GM23248 (cell line): ENCODE measurements around the gene MFAP4. TPM values are rescaled to one million over a fixed set of nuclear protein-coding genes. Genes with fewer than 3 reads are reported as not detected.

Experiments used
- DNase-seq: peaks from one replicate; pipeline ENCODE4 v3.0.0-alpha.2; 2015
- H2AFZ ChIP-seq: fragments of 200-600 bp; sonication (generic); 2 replicates; pipeline ENCODE4 v1.6.1; 2016; ENCODE audit warnings: antibody characterized with exemption
- H3F3A ChIP-seq: fragments of 200-600 bp; sonication (generic); 2 replicates; pipeline ENCODE4 v1.6.1; 2016; ENCODE audit warnings: mild to moderate bottlenecking, antibody characterized with exemption, mixed run types; ENCODE audit not compliant: insufficient read depth
- H3K27ac ChIP-seq: fragments of 200-600 bp; sonication (generic); 2 replicates; pipeline ENCODE4 v1.5.1; 2016; ENCODE audit warnings: mild to moderate bottlenecking
- H3K27me3 ChIP-seq: fragments of 200-600 bp; sonication (generic); replicated peaks from 2 replicates; pipeline ENCODE4 v1.6.1; 2016; ENCODE audit warnings: mild to moderate bottlenecking; ENCODE audit not compliant: insufficient read depth
- H3K36me3 ChIP-seq: fragments of 200-600 bp; sonication (generic); 2 replicates; pipeline ENCODE4 v1.6.1; 2016; ENCODE audit warnings: low read depth, mild to moderate bottlenecking
- H3K4me1 ChIP-seq: fragments of 200-600 bp; sonication (generic); 2 replicates; pipeline ENCODE4 v1.6.1; 2016; ENCODE audit warnings: mild to moderate bottlenecking; ENCODE audit not compliant: insufficient read depth
- H3K4me2 ChIP-seq: fragments of 200-600 bp; sonication (generic); one replicate; pipeline ENCODE4 v1.6.1; 2016; ENCODE audit warnings: mild to moderate bottlenecking; ENCODE audit not compliant: unreplicated experiment
- H3K4me3 ChIP-seq: fragments of 200-600 bp; sonication (generic); 2 replicates; pipeline ENCODE4 v1.5.1; 2016; ENCODE audit warnings: mild to moderate bottlenecking
- H3K79me2 ChIP-seq: fragments of 200-600 bp; sonication (generic); 2 replicates; pipeline ENCODE4 v1.6.1; 2016; ENCODE audit warnings: mild to moderate bottlenecking; ENCODE audit not compliant: insufficient read depth
- H3K9ac ChIP-seq: fragments of 200-600 bp; sonication (generic); 2 replicates; pipeline ENCODE4 v1.6.1; 2016; ENCODE audit warnings: mild to moderate bottlenecking
- H3K9me2 ChIP-seq: fragments of 200-600 bp; sonication (generic); 2 replicates; pipeline ENCODE4 v1.6.1; 2016; ENCODE audit warnings: mixed run types, mild to moderate bottlenecking, moderate library complexity; ENCODE audit not compliant: insufficient read depth
- H3K9me3 ChIP-seq: fragments of 200-600 bp; sonication (generic); one replicate; pipeline ENCODE4 v1.6.1; 2017; ENCODE audit warnings: low read depth
- H4K20me1 ChIP-seq: fragments of 200-600 bp; sonication (generic); 2 replicates; pipeline ENCODE4 v1.6.0; 2016; ENCODE audit not compliant: insufficient read depth
- EZH2 ChIP-seq: fragments of 200-600 bp; sonication (generic); IDR thresholded peaks from 2 replicates; pipeline ENCODE4 v1.6.1; 2018; ENCODE audit warnings: antibody characterized with exemption, mild to moderate bottlenecking; ENCODE audit not compliant: insufficient read depth, poor library complexity, severe bottlenecking
- EZH2phosphoT487 ChIP-seq: fragments of 200-600 bp; sonication (generic); IDR thresholded peaks from 2 replicates; pipeline ENCODE4 v1.6.1; 2018; ENCODE audit warnings: antibody characterized with exemption, moderate library complexity, mild to moderate bottlenecking, low read depth; ENCODE audit not compliant: insufficient read depth
- WGBS, 2 experiments: methylation state at CpG; one replicate each; pipeline ENCODE4 v1.1.6; 2015 to 2017; ENCODE audit warnings: low lambda C conversion rate in 2 of 2, low coverage in 1 of 2; ENCODE audit errors: missing lambda C conversion rate in 2 of 2; 5-methylcytosine and 5-hydroxymethylcytosine counted together
- in situ Hi-C: fragments of 300-500 bp; cut with MboI; formaldehyde crosslinking; loops from 2 replicates; pipeline ENCODE4 v1.15.0; 2020
- polyA plus RNA-seq: library from polyadenylated mRNA; unstranded; fragments of >200 nt; fragmentation: Nextera tagmentation; extraction: Ambion mirVana; gene quantifications from 2 replicates; pipeline ENCODE4 v1.2.1, GENCODE V29; 2016
- total RNA-seq: library from RNA; depleted of rRNA; stranded (reverse); fragments of >200 nt; shearing (Covaris generic); gene quantifications from 2 replicates; pipeline ENCODE4 v1.2.3, GENCODE V29; 2014

The MFAP4 gene
- total and polyA plus RNA-seq, 2 experiments from 2014 or later: 97.8 to 156 TPM

DNA sequence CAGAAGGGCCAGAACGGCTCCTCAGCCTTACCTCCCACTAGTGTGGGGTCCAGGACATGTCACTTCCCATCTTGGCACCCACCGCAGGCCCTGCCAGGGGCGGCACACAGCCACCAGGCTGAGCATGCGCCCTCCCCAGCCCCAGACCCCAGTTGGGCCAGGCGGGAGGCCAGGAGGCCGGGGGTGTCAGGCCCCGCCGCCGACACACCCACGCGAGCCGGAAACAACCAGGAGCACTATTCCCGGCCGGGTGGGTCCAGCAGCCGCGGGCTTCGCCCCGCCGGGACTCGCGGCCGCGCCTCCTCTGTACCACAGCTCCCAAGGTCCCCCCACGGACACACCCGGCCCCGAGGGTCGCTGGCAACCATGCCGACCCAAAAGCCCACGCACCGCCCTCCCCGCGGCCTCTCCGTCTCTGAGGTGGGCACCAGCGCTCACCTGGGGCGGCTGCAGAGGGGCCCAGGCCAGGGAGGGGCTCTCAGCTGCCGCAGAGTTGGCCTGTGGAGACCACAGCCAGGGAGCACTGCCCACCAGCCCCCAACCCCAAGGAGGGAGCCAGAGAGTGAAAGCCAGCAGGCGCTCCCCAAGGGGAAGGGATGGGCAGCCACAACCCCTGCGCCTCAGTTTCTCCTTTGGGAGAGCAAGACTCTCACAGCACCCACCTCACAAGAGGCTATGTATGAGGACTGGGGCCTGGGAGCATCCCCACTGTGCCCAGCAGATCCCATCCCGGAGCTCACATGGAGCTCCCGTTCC lies 42.5 kb downstream of the MFAP4 start:
- Histone ChIP-seq H3K36me3 (no peaks in the 10 kb centered on the region), H3K9me3 (no peaks in the 10 kb centered on the region), H3K4me1 (peaks cover 28% of the 10 kb centered on the region), H3K9me2 (no peaks in the 10 kb centered on the region), H3K27me3 (no peaks in the 10 kb centered on the region), H4K20me1 (no peaks in the 10 kb centered on the region), H3K79me2 (no peaks in the 10 kb centered on the region), H3K4me2 (no peak overlapping the region), H3F3A (peaks cover 23% of the 10 kb centered on the region), H2AFZ (no peak overlapping the region), H3K4me3 (no peak overlapping the region), H3K9ac (no peak overlapping the region), H3K27ac (no peak overlapping the region)
- no peak for DNase-seq
- no peak for TF ChIP-seq EZH2
- in situ Hi-C loops: no loop called here
- WGBS, 2 experiments: 89 to 93% methylated on average over 22 to 40 of the region's 40 CpGs

DNA sequence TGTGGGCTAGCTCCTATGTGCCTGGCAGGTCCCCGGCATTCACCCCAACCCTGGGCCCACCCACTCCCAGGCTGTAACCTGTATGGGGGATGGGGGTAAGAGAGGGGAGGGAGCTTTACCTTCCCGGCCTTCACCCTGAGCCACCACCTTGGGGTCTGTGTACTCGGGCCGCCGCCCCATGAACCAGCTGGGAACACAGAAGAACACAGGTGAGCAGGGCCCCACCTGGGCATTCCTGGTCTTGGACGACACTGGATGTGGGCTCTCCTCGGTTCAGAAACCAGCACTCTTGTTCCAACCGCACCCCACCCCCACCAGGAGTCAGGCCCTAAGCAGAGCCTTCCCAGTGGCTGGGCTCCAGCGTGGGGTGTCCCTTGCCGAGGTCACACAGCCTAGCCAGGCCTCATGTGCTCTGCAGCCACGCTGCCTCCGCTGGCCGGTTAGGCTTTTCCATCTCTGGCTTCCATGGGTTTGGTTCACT lies 43.3 kb downstream of the MFAP4 start:
- WGBS, 2 experiments: 81 to 83% methylated on average over 9 to 13 of the region's 13 CpGs
- TF ChIP-seq EZH2phosphoT487 (no peak), EZH2 (no peak)

DNA sequence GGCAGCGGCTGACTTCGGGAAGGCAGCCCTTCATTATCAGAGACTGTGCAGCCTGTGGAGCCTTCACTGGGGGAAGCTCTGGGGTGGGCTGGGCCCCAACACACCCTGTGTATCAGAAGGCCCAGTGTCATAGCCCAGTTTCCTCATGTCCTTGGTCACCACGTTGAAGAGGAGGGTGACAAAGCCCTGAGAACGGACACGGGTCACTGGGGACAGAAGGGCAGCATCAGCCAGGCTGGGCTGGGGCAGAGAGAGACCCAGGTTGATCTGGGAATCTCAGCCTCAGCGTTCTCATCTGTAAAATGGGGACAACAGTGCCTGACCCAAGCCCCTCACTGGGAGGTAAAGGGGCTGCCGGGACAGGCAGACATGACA lies 43.7 kb downstream of the MFAP4 start:
- Histone ChIP-seq H3K27me3 (no peaks in the 10 kb centered on the region), H3K4me1 (peaks cover 28% of the 10 kb centered on the region), H4K20me1 (no peaks in the 10 kb centered on the region), H2AFZ (no peak overlapping the region), H3K9ac (no peak overlapping the region), H3K4me2 (no peak overlapping the region), H3K79me2 (no peaks in the 10 kb centered on the region), H3K9me3 (no peaks in the 10 kb centered on the region), H3K27ac (no peak overlapping the region), H3K4me3 (no peak overlapping the region), H3K9me2 (no peaks in the 10 kb centered on the region), H3K36me3 (no peaks in the 10 kb centered on the region), H3F3A (peaks cover 29% of the 10 kb centered on the region)
- in situ Hi-C loops: no loop called here
- no peak for DNase-seq
- 91 to 98% methylated on average over 7 of the region's 7 CpGs for WGBS, 2 experiments
- TF ChIP-seq EZH2 (no peak), EZH2phosphoT487 (no peak)

More for the DNA sequence above, 43.3 kb downstream of the MFAP4 start:
- peaks cover 26% of the 10 kb centered on the region for H3F3A ChIP-seq
- no peaks in the 10 kb centered on the region for H3K9me3 ChIP-seq
- H3K9ac ChIP-seq: no peak overlapping the region
- in situ Hi-C loops: no loop called here
- H3K9me2 ChIP-seq: no peaks in the 10 kb centered on the region
- H3K4me2 ChIP-seq: no peak overlapping the region
- H4K20me1 ChIP-seq: no peaks in the 10 kb centered on the region
- DNase-seq: no peak
- no peak overlapping the region for H2AFZ ChIP-seq
- no peaks in the 10 kb centered on the region for H3K27me3 ChIP-seq
- H3K4me1 ChIP-seq: peaks cover 28% of the 10 kb centered on the region
- H3K79me2 ChIP-seq: no peaks in the 10 kb centered on the region
- no peak overlapping the region for H3K27ac ChIP-seq
- H3K4me3 ChIP-seq: no peak overlapping the region
- no peaks in the 10 kb centered on the region for H3K36me3 ChIP-seq

DNA sequence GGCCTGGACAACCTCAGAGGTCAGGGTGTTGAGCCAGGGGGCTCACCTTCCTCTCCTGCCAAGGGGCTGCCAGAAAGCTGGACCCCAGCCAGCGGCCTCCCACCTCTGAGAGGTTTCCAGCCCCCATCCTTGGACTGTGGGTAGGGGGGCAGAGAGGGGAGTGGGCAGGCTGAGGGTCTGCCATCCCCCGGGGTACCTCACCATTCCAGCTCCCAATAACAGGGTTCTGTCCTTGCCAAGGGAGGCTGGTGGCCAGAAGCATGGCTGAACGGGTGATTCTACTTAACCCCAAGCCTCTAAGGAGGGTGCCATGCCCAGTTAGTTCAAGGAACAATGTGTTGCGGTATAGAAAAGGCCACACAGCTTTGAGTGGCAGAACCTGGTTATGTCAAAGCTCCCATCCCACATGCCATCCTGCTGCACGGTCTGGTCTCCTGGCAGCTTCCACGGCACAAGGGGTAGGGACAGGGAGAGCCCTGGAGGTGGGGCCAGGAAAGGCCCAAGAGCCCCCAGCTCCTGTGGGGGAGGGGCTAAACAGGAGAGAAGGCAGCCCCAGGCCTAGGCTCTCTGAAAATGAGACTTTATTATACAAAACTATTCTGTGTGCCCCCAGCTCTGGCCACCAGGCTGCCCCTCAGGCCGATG lies 44.3 kb downstream of the MFAP4 start:
- Histone ChIP-seq H3F3A (peaks cover 26% of the 10 kb centered on the region), H3K4me3 (no peak overlapping the region), H3K4me1 (peaks cover 28% of the 10 kb centered on the region), H3K9me3 (no peaks in the 10 kb centered on the region), H3K27ac (no peak overlapping the region), H3K36me3 (no peaks in the 10 kb centered on the region), H3K27me3 (no peaks in the 10 kb centered on the region), H3K79me2 (no peaks in the 10 kb centered on the region), H4K20me1 (no peaks in the 10 kb centered on the region), H2AFZ (no peak overlapping the region), H3K9me2 (no peaks in the 10 kb centered on the region), H3K9ac (no peak overlapping the region), H3K4me2 (no peak overlapping the region)
- WGBS, 2 experiments: 66 to 69% methylated on average over 6 to 7 of the region's 7 CpGs
- TF ChIP-seq EZH2: no peak
- TF ChIP-seq EZH2phosphoT487: no peak
- no peak for DNase-seq
- in situ Hi-C loops: no loop called here
